ENCODE results near the gene CKAP4. TPM values are rescaled to one million over a fixed set of nuclear protein-coding genes. Genes with fewer than 3 reads are reported as not detected.

The CKAP4 gene
- total and polyA plus RNA-seq, 4 donors = 15.3 to 82.6 (median 65.2) TPM

- peaks cover 0 to 6% (median 2%) of the 10 kb centered on the region in 5 donors for H3K4me1 ChIP-seq (ENCODE audit: control insufficient read depth in 5 of 5, insufficient read depth in 5 of 5, low read length in 5 of 5)
- WGBS, 2 donors = 92 to 96% methylated on average over 4 of the region's 4 CpGs
- ATAC-seq (ENCODE audit: insufficient read depth, low FRiP score) (no peak), DNase-seq (no peak)
- H3K9me3 ChIP-seq (ENCODE audit: control insufficient read depth in 4 of 4, insufficient read depth in 3 of 4, low read length in 3 of 4) = no peaks in the 10 kb centered on the region
- H3K9ac ChIP-seq (ENCODE audit: insufficient read depth in 1 of 2, low read length in 2 of 2) = no peak overlapping the region
- no peaks in the 10 kb centered on the region for H3K36me3 ChIP-seq (ENCODE audit: control insufficient read depth in 4 of 4, insufficient read depth in 4 of 4, low read length in 4 of 4)
- H3K4me3 ChIP-seq = no peak overlapping the region
- TF ChIP-seq, protein P1, sequence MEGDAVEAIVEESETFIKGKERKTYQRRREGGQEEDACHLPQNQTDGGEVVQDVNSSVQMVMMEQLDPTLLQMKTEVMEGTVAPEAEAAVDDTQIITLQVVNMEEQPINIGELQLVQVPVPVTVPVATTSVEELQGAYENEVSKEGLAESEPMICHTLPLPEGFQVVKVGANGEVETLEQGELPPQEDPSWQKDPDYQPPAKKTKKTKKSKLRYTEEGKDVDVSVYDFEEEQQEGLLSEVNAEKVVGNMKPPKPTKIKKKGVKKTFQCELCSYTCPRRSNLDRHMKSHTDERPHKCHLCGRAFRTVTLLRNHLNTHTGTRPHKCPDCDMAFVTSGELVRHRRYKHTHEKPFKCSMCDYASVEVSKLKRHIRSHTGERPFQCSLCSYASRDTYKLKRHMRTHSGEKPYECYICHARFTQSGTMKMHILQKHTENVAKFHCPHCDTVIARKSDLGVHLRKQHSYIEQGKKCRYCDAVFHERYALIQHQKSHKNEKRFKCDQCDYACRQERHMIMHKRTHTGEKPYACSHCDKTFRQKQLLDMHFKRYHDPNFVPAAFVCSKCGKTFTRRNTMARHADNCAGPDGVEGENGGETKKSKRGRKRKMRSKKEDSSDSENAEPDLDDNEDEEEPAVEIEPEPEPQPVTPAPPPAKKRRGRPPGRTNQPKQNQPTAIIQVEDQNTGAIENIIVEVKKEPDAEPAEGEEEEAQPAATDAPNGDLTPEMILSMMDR (IDR thresholded peaks at IDR 0.05; ENCODE audit: control extremely low read depth, extremely low read depth) = no peak
- H3K27me3 ChIP-seq (ENCODE audit: control insufficient read depth in 3 of 3, insufficient read depth in 3 of 3, low read length in 2 of 3) = no peaks in the 10 kb centered on the region
- H3K27ac ChIP-seq (ENCODE audit: low read depth in 1 of 2, low read length in 1 of 2) = no peak overlapping the region
These were observed 28.4 kb upstream of the CKAP4 start for GRCh38 chr12:106276032-106276740.

GRCh38 chr12:106275458-106275857 lies 27.6 kb upstream of the CKAP4 start:
- H3K4me1 ChIP-seq (ENCODE audit: control insufficient read depth in 5 of 5, insufficient read depth in 5 of 5, low read length in 5 of 5) = peaks cover 0 to 6% (median 2%) of the 10 kb centered on the region in 5 donors
- TF ChIP-seq, protein P1 (IDR thresholded peaks at IDR 0.05; ENCODE audit: control extremely low read depth, extremely low read depth) = no peak
- ATAC-seq (ENCODE audit: insufficient read depth, low FRiP score) (no peak), DNase-seq (no peak)
- no peak overlapping the region for H3K4me3 ChIP-seq
- 79 to 86% methylated on average over 9 of the region's 9 CpGs for WGBS, 2 donors
- H3K9ac ChIP-seq (ENCODE audit: insufficient read depth in 1 of 2, low read length in 2 of 2) = no peak overlapping the region
- peak overlapping the region in 1 of 2 donors; percentile 39 for H3K27ac ChIP-seq (ENCODE audit: low read depth in 1 of 2, low read length in 1 of 2)
- H3K27me3 ChIP-seq (ENCODE audit: control insufficient read depth in 3 of 3, insufficient read depth in 3 of 3, low read length in 2 of 3) = no peaks in the 10 kb centered on the region
- H3K36me3 ChIP-seq (ENCODE audit: control insufficient read depth in 4 of 4, insufficient read depth in 4 of 4, low read length in 4 of 4) = no peaks in the 10 kb centered on the region
- H3K9me3 ChIP-seq (ENCODE audit: control insufficient read depth in 4 of 4, insufficient read depth in 3 of 4, low read length in 3 of 4) = no peaks in the 10 kb centered on the region

DNA sequence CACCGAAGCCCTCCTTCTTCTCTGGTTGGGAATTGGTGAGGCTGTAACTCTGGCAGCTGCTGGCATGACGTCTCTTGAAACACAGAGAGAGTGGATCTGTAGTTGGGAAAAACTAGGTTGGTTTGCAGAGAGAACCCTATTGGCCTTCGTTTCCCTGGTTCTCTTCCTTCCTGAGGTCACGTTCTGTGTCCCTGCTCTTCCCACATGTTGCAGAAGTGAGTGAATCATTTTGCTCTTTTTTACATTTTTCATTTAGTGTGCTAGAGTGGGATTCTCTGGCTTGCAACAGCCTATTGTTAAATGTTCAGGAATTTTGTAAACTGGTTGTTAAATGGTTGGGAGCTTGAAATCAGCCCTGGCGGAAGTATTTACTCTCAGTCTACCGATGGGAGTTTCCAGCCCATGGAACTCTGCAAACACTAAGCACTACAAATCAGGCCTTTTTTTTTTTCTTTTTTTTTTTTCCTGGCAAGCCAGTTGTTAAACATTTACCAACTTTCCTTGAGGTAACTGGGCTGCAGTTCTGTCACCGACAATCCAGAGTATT lies 26.8 kb upstream of the CKAP4 start:
- TF ChIP-seq, protein P1 (IDR thresholded peaks at IDR 0.05; ENCODE audit: control extremely low read depth, extremely low read depth) = no peak
- H3K4me1 ChIP-seq (ENCODE audit: control insufficient read depth in 5 of 5, insufficient read depth in 5 of 5, low read length in 5 of 5) = peaks cover 0 to 6% (median 2%) of the 10 kb centered on the region in 5 donors
- no peak overlapping the region for H3K9ac ChIP-seq (ENCODE audit: insufficient read depth in 1 of 2, low read length in 2 of 2)
- peak; percentile 26 to 68 (median 44) for DNase-seq
- no peaks in the 10 kb centered on the region for H3K36me3 ChIP-seq (ENCODE audit: control insufficient read depth in 4 of 4, insufficient read depth in 4 of 4, low read length in 4 of 4)
- H3K9me3 ChIP-seq (ENCODE audit: control insufficient read depth in 4 of 4, insufficient read depth in 3 of 4, low read length in 3 of 4) = no peaks in the 10 kb centered on the region
- H3K27ac ChIP-seq (ENCODE audit: low read depth in 1 of 2, low read length in 1 of 2) = peak overlapping the region in 1 of 2 donors; percentile 39
- H3K27me3 ChIP-seq (ENCODE audit: control insufficient read depth in 3 of 3, insufficient read depth in 3 of 3, low read length in 2 of 3) = no peaks in the 10 kb centered on the region
- 65 to 80% methylated on average over 7 of the region's 7 CpGs for WGBS, 2 donors
- ATAC-seq (ENCODE audit: insufficient read depth, low FRiP score) = no peak
- H3K4me3 ChIP-seq = no peak overlapping the region

Measured in lung (tissue), 12 donors.